GM18861 (cell line): Measurements from ENCODE around the gene TBL1X.

Source experiments
- ATAC-seq: cut with Tn5 transposase; IDR thresholded peaks from one replicate; pipeline ENCODE4 v1.9.1; 2021; ENCODE audit not compliant: unreplicated experiment

The TBL1X gene

DNA sequence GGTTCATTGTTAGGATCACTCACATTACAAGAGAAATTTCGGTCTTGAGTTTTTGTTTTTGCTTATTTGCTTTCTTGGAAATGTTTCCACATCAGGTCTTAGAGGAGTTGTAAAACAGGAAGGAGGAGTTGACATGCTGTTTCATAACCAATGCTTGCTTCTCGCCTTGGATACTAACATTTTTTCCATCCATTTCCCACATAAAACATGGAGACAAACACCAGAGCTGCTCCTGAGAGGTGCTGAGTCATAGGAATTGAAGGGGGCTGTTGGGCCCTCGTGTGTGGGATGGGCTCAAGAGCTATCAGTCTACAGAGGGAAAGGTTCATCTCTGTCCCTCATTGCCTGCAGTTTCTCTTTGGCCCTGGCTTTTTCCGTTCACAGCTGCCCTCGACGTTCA is 29.9 kb downstream of the TBL1X start:
- no peak for ATAC-seq

DNA sequence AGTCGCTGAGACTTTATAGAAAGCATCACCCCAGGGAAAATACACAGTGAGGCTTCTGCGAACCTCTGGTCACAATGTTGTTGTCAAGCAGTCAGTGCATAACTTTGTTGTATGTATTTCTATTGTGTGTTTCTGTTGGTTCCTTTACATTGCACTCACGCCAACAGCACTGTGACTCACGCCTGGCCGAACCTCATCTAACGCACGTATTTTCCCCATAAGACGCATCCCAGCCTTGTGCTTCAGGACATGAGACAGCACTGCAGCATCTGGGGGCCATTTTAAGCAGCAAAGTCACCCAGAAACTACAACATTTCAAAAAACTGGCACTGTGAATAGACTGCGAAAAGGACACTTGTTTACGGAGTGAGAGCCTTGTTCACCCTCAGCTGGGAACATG is 30.6 kb downstream of the TBL1X start:
- no peak for ATAC-seq

DNA sequence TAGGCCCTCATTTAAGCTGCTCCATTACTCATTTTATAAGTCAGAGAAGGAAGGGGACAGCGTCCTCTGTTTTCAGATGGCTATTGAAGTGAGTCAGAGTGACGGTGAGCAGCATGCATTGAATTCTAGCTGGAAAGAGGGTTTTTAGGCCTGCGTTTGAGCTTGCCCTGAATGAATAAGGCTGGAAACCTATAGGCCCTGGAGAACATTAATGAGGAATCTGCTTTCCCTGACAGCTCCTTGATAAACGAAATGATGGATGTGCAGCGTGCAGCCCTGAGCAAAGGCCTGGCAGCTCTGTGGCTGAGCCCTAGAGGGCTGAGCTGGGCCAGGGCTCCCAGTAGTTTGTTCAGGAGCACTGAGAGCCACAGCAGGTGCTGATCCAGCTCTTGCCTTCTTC is 33.4 kb downstream of the TBL1X start:
- no peak for ATAC-seq

DNA sequence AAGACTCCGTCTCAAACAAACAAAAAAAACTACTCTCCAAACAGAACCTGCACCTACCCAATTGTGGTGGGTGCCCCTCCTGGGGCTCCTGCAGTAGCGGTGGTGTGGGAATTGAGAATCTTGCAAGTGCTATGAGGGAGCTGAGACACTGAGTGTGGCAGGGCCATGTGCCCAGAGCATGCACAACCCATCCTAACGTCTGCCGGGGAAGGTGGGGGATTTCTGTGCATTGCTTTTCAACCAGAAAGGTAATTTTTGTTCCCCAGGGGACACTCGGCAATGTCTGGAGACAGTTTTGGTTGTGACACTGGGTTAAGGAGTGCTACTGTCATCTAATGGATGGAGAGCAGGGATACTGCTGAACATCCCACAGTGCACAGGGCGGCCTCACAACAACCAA is 35.7 kb downstream of the TBL1X start:
- ATAC-seq, result no peak

DNA sequence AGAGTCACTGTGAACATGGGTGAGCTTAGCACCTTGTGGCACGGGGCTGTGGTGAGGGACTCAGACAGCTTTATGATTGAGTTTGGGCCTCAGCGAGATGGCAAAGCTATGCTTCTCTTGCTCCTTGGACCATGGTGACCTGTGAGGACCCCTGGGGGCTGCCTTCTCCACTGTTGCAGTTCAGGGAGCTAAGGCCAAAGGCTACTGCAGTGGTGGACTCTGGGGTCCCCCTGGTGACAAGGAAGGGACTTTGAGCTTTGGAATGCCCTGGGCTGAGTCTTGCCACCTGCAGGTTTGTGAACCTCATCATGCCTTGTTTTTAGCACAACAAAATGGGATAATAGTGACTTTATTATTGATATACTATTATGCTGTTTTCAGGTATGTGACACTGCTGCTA is 36.5 kb downstream of the TBL1X start:
- no peak for ATAC-seq

DNA sequence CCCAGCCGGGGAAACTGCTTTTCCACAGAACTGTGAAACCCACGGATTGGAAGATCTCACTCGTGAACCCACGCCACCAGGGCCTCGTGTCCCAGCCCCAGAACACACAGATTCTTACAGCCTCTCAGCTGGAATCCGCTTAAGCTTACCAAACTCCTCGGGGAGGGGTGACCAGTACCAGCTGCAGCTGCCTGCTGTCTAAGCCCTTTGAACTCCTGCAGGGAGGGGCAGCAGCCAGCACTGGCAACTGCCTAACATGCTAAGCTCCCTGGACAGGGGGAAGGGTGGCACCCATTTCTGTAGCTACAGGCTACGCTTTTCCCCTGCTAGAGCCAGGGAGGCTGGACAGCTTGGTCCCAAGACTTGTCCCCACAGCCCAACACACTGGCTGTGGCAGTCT is 38.4 kb downstream of the TBL1X start:
- ATAC-seq, result no peak

DNA sequence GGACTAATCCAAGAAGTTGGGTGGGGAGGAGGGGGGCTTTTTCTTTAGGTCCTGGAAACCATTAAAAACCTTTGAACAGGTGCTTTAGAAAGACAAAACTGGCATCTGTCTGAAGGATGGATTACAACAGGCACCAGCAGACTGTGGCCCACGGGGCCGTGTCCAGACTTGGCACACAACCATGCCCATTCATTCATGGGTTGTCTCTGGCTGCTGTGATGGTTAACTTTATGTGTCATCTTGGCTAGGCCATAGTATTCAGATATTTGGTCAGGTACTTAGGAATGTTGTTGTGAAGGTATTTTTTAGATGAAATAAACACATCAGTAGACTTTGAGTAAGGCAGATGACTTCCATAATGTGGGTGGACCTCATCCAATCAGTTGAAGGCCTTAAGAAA is 45.5 kb downstream of the TBL1X start:
- no peak for ATAC-seq

DNA sequence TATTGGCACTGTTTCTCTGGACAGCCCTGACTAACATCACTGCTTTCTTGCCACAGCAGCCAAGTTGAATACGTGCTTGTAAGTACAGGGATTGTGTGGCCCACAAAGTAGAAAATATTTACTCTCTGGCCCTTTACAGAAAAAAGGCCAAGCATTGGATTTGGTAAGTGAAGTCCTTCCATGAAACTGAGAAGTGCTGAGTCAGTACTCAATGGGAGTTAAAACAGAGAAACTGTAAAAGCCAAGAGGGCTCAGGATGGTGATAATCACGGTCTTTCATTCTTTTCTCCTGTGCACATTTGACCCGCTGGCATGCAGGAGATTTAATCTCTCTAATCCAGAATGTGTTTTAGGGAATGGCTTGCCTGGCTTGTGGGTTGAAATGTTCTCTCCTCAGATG is 46.1 kb downstream of the TBL1X start:
- no peak for ATAC-seq

DNA sequence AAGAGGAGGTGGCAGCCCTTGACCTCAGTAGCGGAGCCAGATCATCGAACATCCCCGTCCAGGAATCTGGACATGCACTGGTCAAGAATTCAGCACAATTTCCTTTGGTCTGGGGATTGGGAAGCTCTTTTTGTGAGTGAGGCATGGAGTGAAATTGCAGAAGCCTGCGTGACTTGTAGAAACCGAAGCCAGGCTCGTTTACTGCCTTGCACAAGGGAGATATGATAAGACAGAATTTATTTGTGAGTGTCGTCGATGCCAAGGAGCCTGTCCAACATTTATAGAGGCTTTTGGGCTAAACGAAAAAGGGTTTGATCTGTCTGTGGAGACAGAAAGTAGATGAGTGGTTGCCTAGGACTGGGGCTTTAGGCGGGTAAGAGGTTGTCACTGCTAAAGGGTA is 50.6 kb downstream of the TBL1X start:
- ATAC-seq, result no peak

DNA sequence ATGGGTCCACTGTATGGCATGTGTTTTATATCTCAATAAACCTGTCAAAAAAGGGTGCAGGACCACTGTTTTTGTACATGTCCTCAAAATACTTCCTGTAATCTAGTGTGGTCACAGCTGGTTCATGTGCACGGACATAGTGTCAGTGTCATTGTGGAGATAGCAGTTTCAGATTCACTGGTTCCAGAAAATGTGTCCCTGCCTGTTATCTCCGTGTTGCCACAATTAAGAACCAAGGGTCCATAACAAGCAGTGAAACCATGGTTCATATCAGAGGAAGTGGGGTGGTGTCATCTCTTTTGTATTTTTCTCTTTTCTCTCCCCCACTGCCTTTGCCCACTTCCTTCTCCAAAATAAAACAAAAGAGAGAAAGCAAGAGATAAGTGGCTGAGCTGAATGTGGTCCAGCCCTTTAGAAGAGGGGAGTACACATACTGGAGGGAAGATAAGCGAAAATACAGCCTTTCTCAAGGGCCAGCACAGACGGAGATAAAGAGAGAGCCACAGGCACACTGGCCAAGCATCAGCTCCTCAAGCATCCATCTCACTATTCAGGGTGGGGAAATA is 51.2 kb downstream of the TBL1X start:
- ATAC-seq, result peak; percentile 73

DNA sequence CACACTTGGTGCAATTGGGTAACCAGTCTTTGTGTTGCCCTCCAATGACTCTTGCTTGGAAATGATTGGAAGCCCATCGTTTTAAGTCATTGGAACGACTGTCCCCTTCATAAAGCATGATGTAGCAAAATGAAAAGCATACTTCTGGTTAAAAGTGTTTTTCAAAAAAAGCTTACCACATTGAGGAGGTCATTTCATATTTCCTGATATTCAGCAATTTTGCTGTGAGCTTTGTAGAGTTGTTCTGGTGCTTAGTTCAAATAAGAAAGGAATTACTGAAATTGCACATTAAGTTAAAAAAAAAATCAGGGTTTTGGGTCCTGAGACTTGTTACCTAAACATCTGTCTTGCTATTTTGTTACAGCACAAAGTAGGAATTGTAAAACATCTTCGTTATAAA is 51.8 kb downstream of the TBL1X start:
- ATAC-seq, result no peak

DNA sequence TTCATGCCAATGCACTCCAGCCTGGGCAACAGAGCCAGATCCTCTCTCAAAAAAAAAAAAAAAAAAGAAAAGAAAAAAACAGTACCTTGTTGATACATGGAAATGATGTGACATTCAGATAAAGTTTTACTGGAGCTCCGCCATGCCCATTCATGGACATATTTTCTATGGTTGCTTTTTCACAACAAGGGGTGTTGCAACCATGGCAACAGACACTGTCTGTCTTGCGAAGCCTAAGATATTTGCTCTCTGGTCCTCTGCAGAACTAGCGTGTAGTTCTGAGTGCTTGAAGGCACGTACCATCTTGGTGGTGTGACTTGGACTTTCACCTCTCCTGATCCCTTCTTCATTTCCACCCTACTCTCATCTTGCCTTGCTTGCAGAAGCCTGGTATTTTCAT is 53.2 kb downstream of the TBL1X start:
- ATAC-seq, result no peak

DNA sequence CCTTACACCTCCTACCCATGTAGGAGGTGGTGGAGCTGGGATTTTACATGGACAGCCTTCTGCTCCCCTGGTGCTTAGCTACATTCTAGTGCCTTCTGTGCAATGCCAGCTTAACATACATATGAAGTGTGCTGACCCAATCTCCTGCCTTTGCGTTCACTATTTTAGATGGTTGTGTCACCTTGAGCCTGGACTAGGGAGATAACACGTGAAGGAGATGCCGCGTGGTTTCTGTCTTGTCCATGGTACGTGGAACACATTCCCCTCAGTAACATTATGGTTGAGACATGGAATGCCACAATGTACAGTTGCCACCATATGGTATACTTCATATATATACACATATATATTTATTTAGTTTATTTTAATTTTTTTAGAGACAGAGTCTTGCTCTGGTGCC is 54.0 kb downstream of the TBL1X start:
- ATAC-seq, result no peak

DNA sequence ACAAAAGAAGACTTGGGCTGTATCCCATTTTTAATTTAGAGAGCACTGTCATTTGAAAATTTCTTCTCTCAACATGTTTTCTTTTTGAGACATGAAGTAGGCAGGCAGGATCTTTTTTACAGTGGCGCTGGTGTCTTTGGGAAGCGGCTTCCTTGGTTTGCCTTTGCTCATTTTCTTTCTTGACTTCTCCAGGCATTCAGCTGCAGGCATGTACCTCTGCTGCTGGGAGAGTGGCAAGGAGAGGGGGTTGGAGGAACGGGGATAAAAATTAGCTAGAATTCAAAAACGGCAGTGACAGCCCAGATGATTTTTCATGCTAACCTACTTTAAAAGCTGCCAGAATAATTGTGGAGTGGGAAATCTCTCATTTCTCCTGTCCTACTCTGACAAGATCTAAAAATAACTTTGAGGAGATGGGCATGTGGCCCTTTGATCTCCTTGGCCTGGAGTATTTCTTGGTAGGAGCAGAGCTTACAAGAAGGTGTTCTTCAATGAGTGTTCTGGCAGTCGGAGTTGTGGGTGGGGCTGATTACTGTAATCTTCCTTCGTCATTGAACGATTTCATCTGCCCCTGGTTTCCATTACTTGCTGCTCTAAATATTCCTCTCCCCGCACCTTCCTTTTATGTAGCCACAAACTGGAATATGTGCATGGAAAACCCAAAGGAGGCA is 54.8 kb downstream of the TBL1X start:
- ATAC-seq, result no peak

DNA sequence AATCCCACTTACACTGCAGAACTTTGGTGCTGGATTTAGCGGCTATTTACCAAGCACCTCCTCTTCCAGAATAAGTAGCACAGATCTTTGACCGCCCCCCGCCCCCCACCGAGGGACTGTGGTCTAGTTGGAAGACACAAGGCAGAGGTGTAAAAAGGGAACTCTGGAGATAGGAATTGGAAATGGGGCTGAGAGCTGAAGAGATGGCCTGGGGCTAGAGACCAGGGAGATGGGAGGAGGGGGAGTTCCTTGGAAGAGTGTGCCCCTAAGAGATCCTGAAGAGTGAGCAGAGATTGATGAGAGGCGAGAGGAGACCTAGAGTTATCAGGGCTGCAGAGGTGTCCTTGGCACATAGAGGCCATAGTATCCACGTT is 55.3 kb downstream of the TBL1X start:
- no peak for ATAC-seq

DNA sequence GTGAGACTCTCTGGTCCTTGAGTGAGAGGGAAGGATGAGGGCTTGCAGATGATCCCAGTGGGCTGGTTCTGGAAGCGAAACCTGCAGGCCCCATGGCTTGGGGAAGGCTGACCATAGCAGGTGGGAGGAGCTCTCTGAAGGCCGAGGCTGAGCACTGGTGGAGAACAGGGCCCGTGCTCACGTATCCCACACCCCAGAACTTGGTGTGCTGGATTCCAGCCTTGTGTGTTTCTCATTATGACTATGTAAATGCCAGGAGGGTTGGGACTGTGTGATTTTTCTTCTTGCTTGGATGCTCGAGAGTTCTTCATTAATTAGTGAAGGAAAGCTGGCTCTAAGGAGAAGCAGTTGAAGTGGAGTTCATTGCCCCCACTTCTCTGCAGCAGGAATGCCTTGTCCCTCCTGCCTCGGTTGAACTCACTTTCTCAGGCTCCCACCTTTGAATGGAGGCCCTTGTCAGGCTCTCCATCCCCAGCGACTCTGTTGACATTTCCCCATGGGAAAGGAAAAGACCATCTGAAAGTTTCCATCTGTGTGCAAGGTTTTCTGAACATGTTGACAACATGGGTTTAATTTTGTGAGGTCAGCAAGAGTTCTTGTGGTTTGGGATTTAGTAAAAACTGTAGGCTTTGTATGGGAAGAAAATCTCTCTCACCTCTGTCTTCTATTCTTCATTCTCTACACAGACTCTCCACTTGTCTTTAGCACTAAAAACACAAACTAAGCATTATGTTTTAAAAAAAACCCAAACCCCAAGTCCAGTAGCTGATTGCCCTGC is 57.7 kb downstream of the TBL1X start:
- ATAC-seq, result no peak

DNA sequence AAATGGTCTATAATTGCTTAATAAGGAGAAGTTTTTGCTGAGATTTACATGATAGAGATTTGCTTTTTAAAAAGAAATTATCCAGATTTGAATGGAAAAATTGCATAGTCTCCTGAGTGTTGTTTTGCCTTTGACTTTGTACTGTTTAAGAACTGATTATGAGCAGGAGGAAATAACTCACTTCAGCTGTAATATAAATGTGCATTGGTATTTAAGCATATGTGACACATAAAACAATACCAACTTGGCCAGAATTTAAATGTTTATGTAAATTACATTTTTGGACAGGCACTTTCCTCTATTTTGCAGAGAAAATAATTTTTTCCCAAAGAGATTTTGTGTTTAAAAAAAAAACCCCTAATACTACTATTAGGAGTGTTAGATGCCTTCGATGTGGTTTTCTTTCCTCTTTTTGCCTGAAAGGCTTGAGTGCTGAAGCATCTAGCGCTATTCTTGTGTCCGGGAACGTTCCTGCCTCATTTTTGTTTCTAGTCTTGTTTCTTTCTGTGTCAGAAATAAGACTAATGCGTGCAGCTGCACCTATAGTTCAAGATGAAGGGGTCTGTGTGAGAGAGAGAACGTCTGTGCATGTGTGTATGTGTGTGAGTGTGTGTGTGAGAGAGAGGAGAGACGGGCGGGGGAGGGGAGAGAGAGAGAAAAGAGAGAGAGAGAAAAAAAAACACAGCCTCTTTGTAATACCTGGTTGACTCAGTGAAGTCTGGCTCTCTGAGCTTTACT is 60.8 kb downstream of the TBL1X start:
- no peak for ATAC-seq

DNA sequence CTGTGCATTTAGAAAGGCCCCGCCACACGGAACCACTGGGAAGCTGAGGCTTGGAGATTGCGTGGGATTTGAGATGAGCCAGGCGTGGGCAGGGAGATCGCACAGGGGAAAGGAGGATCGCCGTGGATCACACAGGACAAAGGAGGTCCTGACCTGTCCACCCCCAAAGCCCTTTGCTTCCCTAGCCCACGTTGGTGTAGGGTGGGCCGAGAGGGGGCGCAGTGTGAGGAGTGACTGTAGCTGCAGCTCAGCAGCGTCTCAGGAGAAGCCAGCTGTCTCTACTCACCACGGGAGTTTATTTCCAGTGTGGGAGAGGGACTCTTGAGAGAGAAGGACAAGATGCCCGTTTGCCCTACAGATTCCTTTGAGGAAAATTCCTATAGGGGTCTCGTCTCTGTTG is 62.1 kb downstream of the TBL1X start:
- ATAC-seq, result no peak

DNA sequence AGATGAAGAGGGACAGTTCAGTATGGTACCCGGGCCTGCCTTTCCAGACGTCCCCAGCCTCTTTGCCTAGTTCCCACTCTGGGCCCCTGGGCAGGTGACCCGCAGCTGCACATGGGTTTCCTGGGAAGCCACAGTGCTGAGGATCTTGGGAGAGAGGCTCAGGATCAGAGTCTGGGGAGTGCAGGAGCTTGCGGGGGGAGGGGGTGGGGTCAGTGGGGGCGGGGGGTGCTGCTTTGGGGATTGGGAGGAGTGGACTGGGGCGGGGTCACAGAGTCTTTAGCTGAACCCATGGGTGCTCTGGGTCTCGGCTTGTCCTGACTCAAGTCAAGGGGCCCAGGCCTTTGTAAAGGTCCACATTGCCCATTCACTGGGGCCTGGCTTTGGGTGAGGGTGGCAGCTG is 63.6 kb downstream of the TBL1X start:
- ATAC-seq, result no peak

DNA sequence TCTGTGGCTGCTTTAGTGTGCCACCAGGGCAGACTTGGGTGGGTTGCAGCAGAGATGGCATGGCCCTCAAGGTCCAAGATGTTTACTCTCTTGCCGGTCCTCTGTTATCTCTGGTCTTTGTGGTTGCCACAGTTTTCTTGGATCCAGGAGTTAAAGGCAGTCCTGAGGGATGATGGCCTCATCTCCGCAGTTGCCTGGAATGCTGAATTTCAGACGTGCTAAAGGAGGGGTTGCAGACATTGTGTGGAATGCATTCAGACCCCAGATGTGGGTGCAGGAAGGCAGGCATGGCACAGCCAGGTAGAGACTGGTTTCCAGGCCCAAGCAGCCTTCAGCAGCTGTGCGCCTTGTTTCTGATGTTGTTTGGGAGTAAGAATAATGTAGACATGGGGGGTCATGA is 64.4 kb downstream of the TBL1X start:
- ATAC-seq, result no peak

DNA sequence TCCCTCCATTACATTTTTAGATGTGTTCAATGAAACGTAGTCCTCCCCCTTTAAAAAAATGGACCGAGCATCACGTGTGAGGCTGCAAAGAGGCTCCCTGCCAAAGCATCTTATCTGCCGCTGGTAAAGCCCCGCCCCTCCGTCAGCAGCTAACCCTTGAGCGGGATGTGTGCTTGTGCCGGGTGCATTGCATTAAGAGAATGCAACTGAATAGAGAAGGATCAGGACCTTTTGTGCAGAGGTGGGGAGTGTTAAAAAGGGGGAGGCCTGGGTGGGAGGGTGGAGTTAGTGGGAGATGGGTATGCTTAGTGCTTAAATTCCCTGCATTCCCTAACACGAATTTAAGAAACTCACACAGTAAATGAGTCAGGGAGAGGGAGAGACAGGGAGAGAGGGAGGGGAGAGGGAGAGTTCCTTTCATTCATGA is 66.0 kb downstream of the TBL1X start:
- ATAC-seq, result peak; percentile 77

DNA sequence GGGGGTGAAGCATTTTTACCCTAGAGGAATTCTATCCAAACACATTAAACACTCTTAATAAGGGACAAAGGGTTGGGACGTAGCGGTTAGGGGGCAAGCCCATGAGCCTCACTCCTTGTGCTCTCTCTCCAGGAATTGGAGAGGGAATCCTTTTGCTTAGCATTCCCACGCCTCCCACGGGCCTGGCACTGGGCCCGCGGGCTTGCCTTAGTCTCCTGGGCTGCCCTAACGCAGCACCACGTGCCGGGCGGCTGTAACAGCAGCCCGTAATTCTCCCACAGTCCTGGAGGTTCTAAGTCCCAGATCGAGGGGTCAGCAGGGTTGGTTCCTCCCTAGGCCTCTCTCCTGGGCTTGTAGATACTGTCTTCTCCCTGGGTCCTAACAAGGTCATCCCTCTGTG is 67.5 kb downstream of the TBL1X start:
- ATAC-seq, result no peak
